Stimulated activated CD8-positive, alpha-beta memory T cell treated with anti-CD3 and anti-CD28 coated beads, Interleukin-7, amount 100 ng/mL, for 4 hours (primary cell): ENCODE measurements around the gene NFIA.

Experiments
- DNase-seq, 2 donors: peaks; one replicate each; pipeline ENCODE4 v3.0.0-alpha.2; 2020; ENCODE audit warnings: low read depth in 2 of 2

NFIA gene

DNA sequence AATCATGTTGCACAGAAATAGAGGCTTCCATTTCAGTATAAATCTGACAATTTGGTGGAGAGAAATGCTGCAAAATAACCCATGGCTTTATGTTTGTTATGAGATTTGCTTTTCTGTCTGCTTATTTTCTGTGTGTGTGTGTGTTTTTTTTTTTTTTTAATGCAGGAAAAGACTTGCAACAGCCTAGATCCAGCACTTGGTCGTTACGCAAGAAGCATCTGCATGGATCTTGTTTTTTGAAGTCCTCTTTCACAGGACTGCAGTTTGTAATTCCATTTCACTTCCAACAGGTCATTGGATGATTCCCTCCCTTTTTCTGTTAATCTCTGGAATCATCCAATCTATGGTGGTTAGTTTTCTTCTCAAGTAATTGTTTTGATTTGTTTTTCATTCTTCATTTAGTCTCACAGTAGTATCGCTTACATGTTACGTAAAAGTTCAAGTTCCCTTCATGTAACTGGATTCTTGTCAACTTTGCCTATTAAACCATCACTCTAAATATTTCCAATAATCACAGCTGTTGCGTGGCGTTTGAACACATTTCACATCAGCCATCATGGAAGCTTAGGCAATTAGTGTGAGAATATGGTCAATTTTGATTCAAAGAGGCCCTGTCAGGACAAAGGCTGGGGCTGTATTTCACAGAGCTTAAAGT lies 312.9 kb downstream of the NFIA start:
- DNase-seq, result no peak

DNA sequence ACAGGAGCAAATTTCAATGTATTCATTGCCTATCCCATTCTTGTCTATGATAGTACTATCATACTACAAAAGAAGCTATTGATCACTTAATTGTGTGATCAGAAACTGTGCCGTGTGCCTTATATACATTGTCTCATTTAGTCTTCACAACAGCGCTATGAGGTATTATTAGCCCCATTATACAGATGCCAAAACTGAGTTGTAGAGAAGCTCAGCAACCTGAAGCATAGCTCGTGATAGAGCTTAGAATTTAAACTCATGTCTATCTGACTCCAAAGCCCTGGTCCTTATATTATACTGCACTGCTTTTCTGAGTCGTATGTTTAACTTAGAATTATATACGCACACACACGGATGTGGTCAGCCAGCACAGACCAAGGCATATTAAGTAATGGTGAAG lies 315.1 kb downstream of the NFIA start:
- no peak for DNase-seq

- no peak for DNase-seq
These were observed 315.6 kb downstream of the NFIA start for GRCh38 chr1:61397935-61398334.

GRCh38 chr1:61399199-61399598 lies 316.8 kb downstream of the NFIA start:
- DNase-seq, result no peak

GRCh38 chr1:61400131-61400770 lies 317.9 kb downstream of the NFIA start:
- no peak for DNase-seq

DNA sequence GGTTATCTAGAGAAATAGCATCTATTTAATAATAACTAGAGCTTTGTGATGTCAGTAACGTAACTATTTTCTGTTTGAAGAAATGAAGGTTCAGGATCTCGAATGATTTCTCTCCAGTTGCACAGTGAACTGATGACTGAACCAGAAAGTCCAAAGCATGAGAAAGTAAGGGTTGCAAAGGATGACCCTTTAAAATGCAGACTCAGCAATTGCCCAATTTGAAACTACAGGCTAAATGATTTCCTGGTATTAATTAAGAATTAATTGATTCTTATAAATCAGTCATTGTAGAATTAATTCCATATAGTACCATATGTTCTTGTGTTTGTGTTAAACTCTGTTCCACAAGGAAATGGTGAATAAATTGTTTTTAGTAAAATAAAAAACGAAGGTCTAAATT lies 318.6 kb downstream of the NFIA start:
- DNase-seq, result no peak

DNA sequence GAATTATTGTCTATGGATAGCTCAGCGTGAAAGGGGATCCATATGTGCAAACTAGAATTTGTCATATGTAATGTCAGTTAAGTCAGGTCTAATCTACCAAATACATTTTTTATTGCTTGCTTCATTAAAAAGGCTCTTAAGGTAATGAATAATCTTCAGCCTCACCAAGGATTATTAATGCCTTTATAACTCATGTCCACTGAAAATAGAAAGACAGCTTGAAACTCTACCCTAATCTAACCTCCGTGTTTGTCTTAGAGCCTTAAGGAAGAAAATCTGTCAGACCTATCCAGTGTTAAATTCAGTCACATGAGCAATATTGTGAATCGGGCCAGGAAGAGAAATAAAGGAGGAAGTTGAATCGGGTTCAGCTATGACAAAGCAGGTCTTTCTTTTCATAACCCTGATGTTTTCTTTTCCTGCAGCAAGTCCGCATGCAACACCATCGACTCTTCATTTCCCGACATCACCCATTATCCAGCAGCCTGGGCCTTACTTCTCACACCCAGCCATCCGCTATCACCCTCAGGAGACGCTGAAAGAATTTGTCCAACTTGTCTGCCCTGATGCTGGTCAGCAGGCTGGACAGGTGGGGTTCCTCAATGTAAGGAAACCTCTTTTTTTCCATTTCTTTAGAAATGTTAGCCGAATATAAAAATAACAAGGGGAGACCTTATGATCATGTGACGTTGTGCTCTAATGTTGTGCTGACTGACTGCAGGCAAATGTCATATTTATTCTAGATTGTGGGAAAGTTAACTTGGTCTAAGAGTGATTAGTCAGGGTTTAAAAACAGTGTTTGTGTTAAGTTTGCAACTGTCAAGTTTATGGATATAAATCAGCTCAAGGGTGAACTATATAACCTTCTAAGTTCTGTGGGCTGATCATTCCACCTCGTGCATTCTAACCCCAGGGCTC lies 321.6 kb downstream of the NFIA start:
- no peak for DNase-seq

DNA sequence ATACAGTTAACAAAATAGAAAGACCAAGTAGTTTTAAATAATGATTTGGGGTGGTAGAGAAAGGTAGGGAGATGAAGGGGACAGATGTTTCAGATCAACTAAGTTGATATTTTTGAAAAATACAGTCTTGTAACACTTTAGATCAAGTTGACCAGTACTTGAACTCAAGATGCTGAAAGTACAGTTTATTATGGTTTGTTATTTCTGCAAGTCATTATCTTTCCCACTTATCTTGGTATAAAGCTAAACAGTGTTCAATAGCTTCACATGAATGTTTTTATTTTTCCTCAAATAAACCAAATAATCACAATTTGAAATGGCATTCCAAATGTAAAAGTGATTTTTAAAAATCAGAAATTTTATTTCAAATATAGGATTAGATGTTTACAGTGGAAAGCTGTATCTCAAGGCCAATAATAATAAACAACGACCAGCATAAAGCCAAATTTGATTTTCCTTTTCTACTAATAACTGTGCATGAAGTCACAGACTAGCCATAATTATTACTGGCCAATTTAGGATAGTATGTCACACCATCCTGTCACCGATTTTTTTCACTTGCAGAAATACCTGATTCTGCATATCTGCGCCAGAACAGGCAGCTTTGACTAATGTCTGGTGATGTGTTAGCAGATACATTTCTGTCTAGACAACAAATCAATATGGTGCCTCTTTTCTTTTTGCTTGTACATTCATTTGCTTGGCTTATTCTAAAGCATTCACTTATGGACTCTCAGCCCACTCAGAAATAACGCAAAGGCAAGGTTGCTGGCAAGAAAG lies 322.4 kb downstream of the NFIA start:
- no peak for DNase-seq

DNA sequence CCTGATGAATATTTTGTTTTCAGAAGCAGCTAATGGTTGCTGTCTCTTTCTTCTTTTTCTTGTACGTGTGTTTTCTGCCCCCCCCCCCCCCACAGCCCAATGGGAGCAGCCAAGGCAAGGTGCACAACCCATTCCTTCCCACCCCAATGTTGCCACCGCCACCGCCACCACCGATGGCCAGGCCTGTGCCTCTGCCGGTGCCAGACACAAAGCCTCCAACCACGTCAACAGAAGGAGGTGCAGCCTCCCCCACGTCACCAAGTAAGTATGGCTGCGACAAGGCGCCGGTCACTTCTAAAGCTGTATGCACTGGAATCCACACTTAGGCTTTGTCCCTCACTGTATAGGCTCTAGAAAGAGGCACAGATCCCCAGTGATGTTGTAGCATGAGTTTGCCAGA lies 324.1 kb downstream of the NFIA start:
- no peak for DNase-seq

- DNase-seq, result no peak
These were observed 330.2 kb downstream of the NFIA start for GRCh38 chr1:61412601-61413000.

DNA sequence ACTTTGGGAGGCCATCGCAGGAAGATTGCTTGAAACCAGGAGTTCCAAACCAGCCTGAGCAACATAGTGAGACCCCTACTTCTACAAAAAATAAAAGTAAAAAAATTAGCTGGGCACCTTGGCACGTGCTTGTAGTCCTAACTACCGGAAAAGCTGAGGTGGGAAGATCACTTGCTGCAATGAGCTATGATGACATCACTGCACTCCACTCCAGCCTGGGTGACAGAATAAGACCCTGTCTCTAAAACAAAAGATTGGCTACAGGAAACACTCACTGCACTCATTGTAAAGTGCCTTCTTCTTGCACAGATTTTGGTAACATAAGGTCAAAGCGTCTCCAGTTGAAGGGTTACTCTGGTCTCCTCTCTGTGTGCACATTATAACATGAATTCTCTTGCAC lies 336.8 kb downstream of the NFIA start:
- no peak for DNase-seq

DNA sequence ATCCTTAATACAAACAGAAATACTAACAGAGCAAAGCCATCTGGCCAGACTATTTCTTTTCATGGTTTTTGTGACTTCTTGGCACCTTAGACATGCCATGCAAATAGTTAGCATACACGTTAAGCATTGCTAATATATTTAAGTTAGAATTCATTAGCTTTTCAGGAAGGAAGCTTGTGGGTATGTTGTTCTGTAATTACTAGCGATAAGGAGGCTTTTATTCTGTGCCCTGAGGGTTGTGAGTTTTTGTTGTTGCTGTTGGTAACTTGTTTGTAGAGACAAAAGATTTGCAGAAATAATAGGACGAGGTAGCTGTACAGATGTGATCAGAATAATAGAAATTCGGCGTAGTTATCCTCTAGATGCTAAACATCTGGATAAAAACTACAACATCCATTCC lies 337.3 kb downstream of the NFIA start:
- DNase-seq, result no peak

GRCh38 chr1:61420243-61420642 lies 337.9 kb downstream of the NFIA start:
- no peak for DNase-seq

DNA sequence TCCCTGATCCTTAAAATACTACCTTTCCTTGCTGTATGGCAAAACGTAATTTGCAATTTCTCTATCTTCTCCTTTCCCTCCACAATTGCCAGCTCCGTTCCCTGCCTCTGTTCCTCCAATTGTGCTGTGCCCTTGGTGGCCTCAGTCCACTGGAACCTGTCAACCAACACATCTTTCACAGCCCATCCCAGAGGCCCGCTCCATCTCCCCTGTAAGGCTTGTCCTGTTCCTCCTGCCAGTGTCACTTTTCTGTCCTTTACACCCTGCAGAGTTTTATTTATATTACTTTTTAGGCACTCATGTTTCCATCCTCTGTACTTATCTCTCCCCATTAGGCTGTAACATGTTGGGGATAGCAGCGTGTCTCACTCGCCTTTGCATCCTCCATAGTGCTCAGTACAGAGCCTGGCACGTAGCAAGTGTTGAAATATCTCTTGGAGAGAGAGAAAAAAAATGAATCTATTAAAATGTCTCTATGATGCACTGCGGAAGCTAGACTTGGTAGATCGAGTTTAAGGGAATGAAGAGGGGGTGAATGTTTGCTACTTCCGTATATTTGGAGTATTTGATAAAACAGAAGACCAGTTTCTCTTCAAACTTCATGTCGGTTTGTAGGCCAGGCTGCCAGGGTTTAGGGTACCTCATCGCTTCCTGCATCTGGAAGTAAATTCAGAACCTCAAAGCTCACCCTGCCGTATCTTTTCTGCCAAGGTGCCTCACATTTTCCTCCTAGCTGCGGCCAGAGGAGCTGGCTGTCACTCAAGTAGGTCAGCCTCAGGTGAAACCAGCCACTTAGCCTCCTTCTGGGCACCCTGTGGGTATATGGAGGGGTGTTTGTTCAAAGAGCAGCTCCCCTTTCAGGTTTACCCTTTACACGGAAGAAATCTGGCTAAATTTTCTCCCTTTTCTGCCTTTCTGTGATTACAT lies 338.8 kb downstream of the NFIA start:
- DNase-seq, result no peak

DNA sequence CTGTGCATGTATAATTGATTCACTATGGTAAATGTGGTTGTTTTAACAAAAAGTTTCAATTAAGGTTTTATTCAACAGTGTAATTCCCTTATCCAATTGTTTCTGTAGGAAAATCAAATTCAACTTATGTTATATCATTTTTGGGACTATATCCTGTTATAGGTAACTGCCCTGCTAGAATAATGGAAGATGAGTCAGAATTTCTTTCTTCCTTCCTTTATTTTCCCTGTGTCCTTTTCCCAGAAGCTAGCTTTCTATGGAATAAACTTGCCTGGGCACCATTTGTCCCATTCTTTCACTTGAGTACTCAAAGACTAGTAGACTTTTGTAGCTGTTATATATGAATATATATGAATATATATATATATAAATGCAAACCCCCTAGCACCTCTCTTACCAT lies 341.3 kb downstream of the NFIA start:
- DNase-seq, result no peak

GRCh38 chr1:61424382-61424781 lies 342.0 kb downstream of the NFIA start:
- DNase-seq, result no peak

DNA sequence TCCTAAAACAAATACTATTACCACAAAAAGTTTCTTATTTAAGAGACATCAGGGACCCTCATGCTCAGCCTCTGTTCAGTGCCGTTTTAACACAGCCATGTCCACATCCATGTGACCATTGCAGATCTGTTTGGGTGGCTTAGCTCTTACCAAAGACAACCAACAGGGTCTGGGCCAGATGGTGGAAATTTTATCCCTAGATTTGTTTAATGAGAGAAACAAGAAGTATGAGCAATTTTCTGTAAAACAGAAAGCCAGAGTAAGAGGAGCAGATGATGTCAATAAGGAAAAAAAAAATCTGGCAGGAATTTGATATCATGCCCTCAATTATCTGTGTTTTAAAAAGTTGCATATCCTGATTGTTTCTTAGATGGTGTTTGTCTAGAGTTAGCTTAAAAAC lies 342.7 kb downstream of the NFIA start:
- DNase-seq, result no peak

DNA sequence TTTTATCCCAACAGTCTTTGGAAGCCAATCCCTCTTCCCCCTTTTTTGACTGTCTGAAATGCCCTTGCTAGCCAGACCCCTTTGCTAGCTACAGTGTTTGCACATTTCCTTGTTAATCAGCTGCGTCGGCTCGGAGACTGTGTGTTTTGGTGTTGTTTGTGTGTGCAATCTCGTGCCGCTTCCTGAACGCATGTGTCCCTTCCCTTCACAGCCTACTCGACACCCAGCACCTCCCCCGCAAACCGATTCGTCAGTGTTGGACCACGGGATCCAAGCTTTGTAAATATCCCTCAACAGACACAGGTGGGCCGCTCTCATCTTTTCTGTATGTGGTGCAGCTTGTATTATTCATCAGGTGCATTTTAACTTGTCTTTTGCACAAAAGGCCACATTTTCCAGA lies 343.9 kb downstream of the NFIA start:
- DNase-seq, result no peak

DNA sequence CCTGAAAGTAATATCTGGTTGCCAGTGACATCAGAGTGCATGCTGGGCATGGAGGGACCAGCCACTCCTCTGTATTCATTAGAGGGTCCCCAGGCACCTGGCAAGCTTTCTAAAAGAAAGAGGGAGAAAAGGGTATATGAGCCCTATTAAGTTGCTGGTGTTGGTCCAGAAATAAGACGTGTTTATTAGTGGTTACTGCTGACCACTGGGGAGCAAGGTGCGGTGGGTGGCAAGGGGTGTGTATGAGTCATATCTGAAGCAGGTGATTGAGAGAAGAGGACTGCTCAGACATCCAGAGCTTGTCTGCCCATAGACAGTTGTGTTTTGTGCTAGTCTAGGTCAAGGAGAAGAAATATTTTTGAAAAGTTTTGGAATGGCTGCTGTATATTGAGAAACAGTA lies 344.5 kb downstream of the NFIA start:
- no peak for DNase-seq

DNA sequence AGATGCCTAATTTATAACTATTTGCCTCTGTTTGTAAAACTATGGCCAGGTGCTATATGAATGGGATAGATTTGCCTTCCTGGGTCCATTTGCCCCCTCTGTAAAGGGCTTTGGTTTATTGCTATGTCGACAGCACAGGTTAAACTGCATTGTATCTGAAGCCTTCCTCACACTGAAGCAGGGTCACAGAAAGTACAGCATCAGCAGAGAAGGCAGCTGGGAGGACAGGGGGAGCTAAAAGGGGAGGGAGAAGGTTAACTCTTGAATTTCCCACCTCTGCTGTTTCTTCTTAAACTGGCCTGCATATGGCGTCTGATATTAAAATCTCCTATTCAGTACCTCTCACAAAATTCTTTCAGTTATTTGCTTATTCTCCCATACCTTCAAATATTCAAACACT lies 345.1 kb downstream of the NFIA start:
- no peak for DNase-seq

DNA sequence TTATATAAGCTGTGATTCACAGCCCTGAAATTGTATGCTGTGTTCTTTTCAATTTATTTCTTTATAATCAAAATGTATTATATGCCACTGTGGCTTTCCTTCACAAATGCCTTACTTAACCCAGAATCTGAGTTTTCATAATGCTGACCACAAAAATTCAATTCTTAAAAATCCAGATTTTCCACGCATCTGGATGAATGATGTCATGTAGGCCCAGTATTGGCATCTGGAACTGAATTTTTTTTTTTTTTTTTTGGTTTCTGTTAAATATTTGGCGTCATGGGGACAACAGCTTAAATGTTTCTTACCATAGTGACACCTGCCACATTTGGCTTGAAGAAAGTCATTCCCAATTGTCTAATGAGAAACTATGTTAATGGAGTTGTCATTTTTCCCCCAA lies 345.8 kb downstream of the NFIA start:
- DNase-seq, result no peak
